Thyroid gland (tissue), 4 donors: ENCODE results near the gene POC1A. TPM values are rescaled to one million over a fixed set of nuclear protein-coding genes. Genes with fewer than 3 reads are reported as not detected.

Experiments
- DNase-seq, 2 donors: peaks; one replicate each; pipeline ENCODE4 v3.0.0-alpha.2; 2019
- H3K27ac ChIP-seq, 3 donors: fragments of 200-600 bp; sonication (generic); 1 replicate in 2 of 3; 2 replicates in 1 of 3; pipeline ENCODE4 v1.5.1; 2016 to 2019; ENCODE audit warnings: mild to moderate bottlenecking in 1 of 3, moderate library complexity in 1 of 3
- H3K27me3 ChIP-seq: fragments of 200-600 bp; sonication (generic); one replicate; pipeline ENCODE4 v1.5.1; 2019
- H3K36me3 ChIP-seq, 2 donors: fragments of 200-600 bp; sonication (generic); one replicate each; pipeline ENCODE4 v1.5.1; 2016 to 2019
- H3K4me1 ChIP-seq, 2 donors: fragments of 200-600 bp; sonication (generic); one replicate each; pipeline ENCODE4 v1.5.1; 2017 to 2019
- H3K4me3 ChIP-seq, 3 donors: fragments of 200-600 bp; sonication (generic); replicated peaks in 1 of 3; 1 replicate in 2 of 3; 2 replicates in 1 of 3; pipeline ENCODE4 v1.5.1; 2016; ENCODE audit warnings: mild to moderate bottlenecking in 1 of 3
- H3K9me3 ChIP-seq: fragments of 200-600 bp; sonication (generic); one replicate; pipeline ENCODE4 v1.5.1; 2017
- CTCF ChIP-seq, 6 experiments: fragments of 200-600 bp in 3 of 6; fragments of 450-650 bp in 3 of 6; sonication (generic) in 3 of 6; IDR thresholded peaks; one replicate each; pipeline ENCODE4 v1.5.1; 2016 to 2019; ENCODE audit warnings: antibody characterized with exemption in 6 of 6, mild to moderate bottlenecking in 2 of 6, inconsistent platforms in 1 of 6, moderate library complexity in 1 of 6
- POLR2A ChIP-seq, 2 donors: fragments of 450-650 bp; IDR thresholded peaks; one replicate each; pipeline ENCODE4 v1.6.1; 2017; ENCODE audit warnings: antibody characterized with exemption in 2 of 2, mild to moderate bottlenecking in 2 of 2, moderate library complexity in 1 of 2
- WGBS, 2 donors: methylation state at CpG; one replicate each; pipeline ENCODE4 v1.1.5; 2017; 5-methylcytosine and 5-hydroxymethylcytosine counted together
- intact Hi-C: fragments of 100-400 bp; cut with DNase I; formaldehyde crosslinking; loops from one replicate; pipeline ENCODE4 v1.15.1; 2023
- total RNA-seq, 4 donors: library from RNA; depleted of rRNA; stranded (reverse); fragments of >200 nt; gene quantifications; one replicate each; pipeline ENCODE4 v1.2.3, GENCODE V29; 2016

POC1A gene
- total RNA-seq, 4 donors from 2014 or later, result 0.40 to 2.8 (median 1.5) TPM

GRCh38 chr3:52082951-52083350 is 71.3 kb downstream of the POC1A start:
- intact Hi-C loops, result no loop called here

GRCh38 chr3:52080830-52081719 is 73.1 kb downstream of the POC1A start:
- Histone ChIP-seq H3K27ac (no peak overlapping the region), H3K9me3 (no peaks in the 10 kb centered on the region), H3K27me3 (no peaks in the 10 kb centered on the region), H3K36me3 (no peaks in the 10 kb centered on the region), H3K4me3 (no peak overlapping the region), H3K4me1 (no peaks in the 10 kb centered on the region)
- WGBS, 2 donors, result 90% methylated on average over 21 of the region's 21 CpGs
- TF ChIP-seq POLR2A (IDR thresholded peaks at IDR 0.05) (no peak), CTCF (IDR thresholded peaks at IDR 0.05) (no peak)
- intact Hi-C loops, result no loop called here
- DNase-seq, result no peak

More at GRCh38 chr3:52082951-52083350, 71.3 kb downstream of the POC1A start:
- H3K4me3 ChIP-seq, result no peak overlapping the region
- 91 to 96% methylated on average over 7 to 8 of the region's 8 CpGs for WGBS, 2 donors
- DNase-seq, result no peak
- H3K27me3 ChIP-seq, result no peaks in the 10 kb centered on the region
- no peaks in the 10 kb centered on the region for H3K9me3 ChIP-seq
- no peak overlapping the region for H3K27ac ChIP-seq
- TF ChIP-seq CTCF (IDR thresholded peaks at IDR 0.05) (no peak), POLR2A (IDR thresholded peaks at IDR 0.05) (no peak)
- H3K36me3 ChIP-seq, result no peaks in the 10 kb centered on the region
- H3K4me1 ChIP-seq, result peaks cover 0 to 12% of the 10 kb centered on the region in 2 donors

GRCh38 chr3:52079958-52080357 is 74.3 kb downstream of the POC1A start:
- TF ChIP-seq POLR2A (IDR thresholded peaks at IDR 0.05), result no peak
- TF ChIP-seq CTCF (IDR thresholded peaks at IDR 0.05), result no peak
- H3K27ac ChIP-seq, result no peak overlapping the region
- no peaks in the 10 kb centered on the region for H3K9me3 ChIP-seq
- no peaks in the 10 kb centered on the region for H3K4me1 ChIP-seq
- intact Hi-C loops, result no loop called here
- no peaks in the 10 kb centered on the region for H3K27me3 ChIP-seq
- no peak overlapping the region for H3K4me3 ChIP-seq
- no peak for DNase-seq
- H3K36me3 ChIP-seq, result no peaks in the 10 kb centered on the region
- WGBS, 2 donors, result 94 to 97% methylated on average over 5 of the region's 5 CpGs

GRCh38 chr3:52078781-52079560 is 75.3 kb downstream of the POC1A start:
- WGBS, 2 donors, result 94 to 98% methylated on average over 17 to 19 of the region's 19 CpGs
- TF ChIP-seq POLR2A (IDR thresholded peaks at IDR 0.05) (no peak), CTCF (IDR thresholded peaks at IDR 0.05) (no peak)
- H3K9me3 ChIP-seq, result no peaks in the 10 kb centered on the region
- no peak overlapping the region for H3K27ac ChIP-seq
- no peaks in the 10 kb centered on the region for H3K36me3 ChIP-seq
- no peak for DNase-seq
- H3K4me3 ChIP-seq, result no peak overlapping the region
- intact Hi-C loops, result no loop called here
- no peaks in the 10 kb centered on the region for H3K27me3 ChIP-seq
- H3K4me1 ChIP-seq, result no peaks in the 10 kb centered on the region
